H1 (cell line): ENCODE results near the gene NPM1. TPM values are rescaled to one million over a fixed set of nuclear protein-coding genes. Genes with fewer than 3 reads are reported as not detected.

Experiments
- CTCF ChIA-PET: fragments of 300-600 bp; sonication (Branson Sonifier 250); formaldehyde crosslinking; loops from one replicate; lab custom pipeline; 2021; ENCODE audit not compliant: partially characterized antibody; lab: Charles Lee
- POLR2A ChIA-PET: fragments of 300-600 bp; sonication (Branson Sonifier 250); formaldehyde crosslinking; loops from one replicate; lab custom pipeline; 2021; ENCODE audit warnings: inconsistent platforms; ENCODE audit not compliant: partially characterized antibody; lab: Charles Lee
- DNase-seq, 2 experiments: peaks; one replicate each; pipeline versions ENCODE4 v3.0.0 to v3.0.0-alpha.2; 2010 to 2022; ENCODE audit warnings: low spot score in 2 of 2, low read depth in 1 of 2, mixed read lengths in 1 of 2
- FAIRE-seq: peaks from 2 replicates; lab custom pipeline; 2011; peaks lifted over from hg19 to GRCh38; lab: Jason Lieb, UNC
- H2AFZ ChIP-seq: 2 replicates; pipeline ENCODE4 v1.8.1; 2012; ENCODE audit warnings: low read length, inconsistent platforms
- H2AK5ac ChIP-seq: 2 replicates; pipeline ENCODE4 v1.6.1; 2013; ENCODE audit warnings: low read depth, low read length
- H2BK120ac ChIP-seq: replicated peaks from 2 replicates; pipeline ENCODE3; 2013; ENCODE audit warnings: low read depth, low read length, inconsistent platforms
- H2BK12ac ChIP-seq: 2 replicates; pipeline ENCODE4 v1.6.1; 2013; ENCODE audit warnings: low read depth, low read length
- H2BK15ac ChIP-seq: 2 replicates; pipeline ENCODE4 v1.6.1; 2013; ENCODE audit warnings: low read length
- H2BK20ac ChIP-seq: 2 replicates; pipeline ENCODE4 v1.6.1; 2013; ENCODE audit warnings: low read length
- H2BK5ac ChIP-seq: 2 replicates; pipeline ENCODE4 v1.6.1; 2013; ENCODE audit warnings: low read depth, low read length
- H3K14ac ChIP-seq: 2 replicates; pipeline ENCODE4 v1.6.1; 2013; ENCODE audit warnings: inconsistent platforms; ENCODE audit not compliant: insufficient read length
- H3K18ac ChIP-seq: 2 replicates; pipeline ENCODE4 v1.6.1; 2013; ENCODE audit warnings: low read length; ENCODE audit errors: extremely low read depth
- H3K23ac ChIP-seq: 2 replicates; pipeline ENCODE4 v1.6.1; 2013; ENCODE audit warnings: inconsistent platforms; ENCODE audit not compliant: insufficient read length
- H3K23me2 ChIP-seq: 2 replicates; pipeline ENCODE4 v1.6.1; 2013; ENCODE audit warnings: low read depth, low read length
- H3K27ac ChIP-seq: 2 replicates; pipeline ENCODE4 v1.6.1; 2011; ENCODE audit warnings: low read depth, low read length, inconsistent platforms
- H3K27me3 ChIP-seq, 4 experiments: replicated peaks in 1 of 4; 1 replicate in 1 of 4; 2 replicates in 3 of 4; pipeline versions ENCODE4 v1.6.1 to v1.8.1; 2011 to 2013; ENCODE audit warnings: low read length in 3 of 4, mild to moderate bottlenecking in 3 of 4, inconsistent platforms in 2 of 4, mixed read lengths in 2 of 4, moderate library complexity in 1 of 4; ENCODE audit not compliant: control insufficient read depth in 3 of 4, insufficient read depth in 3 of 4; ENCODE audit errors: extremely low read depth in 1 of 4
- H3K36me3 ChIP-seq, 4 experiments: 2 replicates each; pipeline versions ENCODE4 v1.6.1 to v1.8.1; 2011 to 2013; ENCODE audit warnings: mild to moderate bottlenecking in 4 of 4, low read length in 3 of 4, moderate library complexity in 2 of 4, control low read depth in 1 of 4, inconsistent platforms in 1 of 4; ENCODE audit not compliant: insufficient read depth in 4 of 4, control insufficient read depth in 2 of 4
- H3K4ac ChIP-seq: replicated peaks from 2 replicates; pipeline ENCODE3; 2013; ENCODE audit warnings: low read length, low read depth, mixed read lengths, inconsistent platforms; ENCODE audit not compliant: insufficient read length
- H3K4me1 ChIP-seq, 4 experiments: replicated peaks in 1 of 4; 1 replicate in 1 of 4; 2 replicates in 3 of 4; pipeline versions ENCODE4 v1.6.1 to v1.8.1; 2011 to 2013; ENCODE audit warnings: low read length in 3 of 4, inconsistent platforms in 2 of 4, mixed read lengths in 1 of 4; ENCODE audit not compliant: insufficient read depth in 4 of 4, control insufficient read depth in 3 of 4
- H3K4me2 ChIP-seq, 2 experiments: 2 replicates each; pipeline versions ENCODE4 v1.6.1 to v1.8.1; 2011 to 2013; ENCODE audit warnings: low read depth in 2 of 2, low read length in 2 of 2, control low read depth in 1 of 2, inconsistent platforms in 1 of 2, mild to moderate bottlenecking in 1 of 2; ENCODE audit not compliant: insufficient read depth in 1 of 2
- H3K4me3 ChIP-seq, 4 experiments: fragments of 200-600, 300-600 bp in 1 of 4; sonication (generic), shearing (Covaris generic), sonication (Bioruptor Twin) in 1 of 4; 2 replicates each; pipeline versions ENCODE4 v1.5.1 to v1.8.1; 2011 to 2016; ENCODE audit warnings: low read length in 4 of 4, low read depth in 3 of 4, control low read depth in 2 of 4, inconsistent platforms in 2 of 4, mild to moderate bottlenecking in 2 of 4, mixed read lengths in 1 of 4, moderate library complexity in 1 of 4; ENCODE audit not compliant: insufficient read depth in 2 of 4; ENCODE audit errors: extremely low read depth in 1 of 4
- H3K56ac ChIP-seq: replicated peaks from 2 replicates; pipeline ENCODE3; 2013; ENCODE audit warnings: low read depth, mild to moderate bottlenecking, mixed read lengths, low read length, inconsistent platforms; ENCODE audit not compliant: insufficient read length
- H3K79me1 ChIP-seq: 2 replicates; pipeline ENCODE4 v1.6.1; 2013; ENCODE audit warnings: low read depth, low read length, control low read depth
- H3K79me2 ChIP-seq, 2 experiments: 2 replicates each; pipeline versions ENCODE4 v1.6.1 to v1.8.1; 2012 to 2013; ENCODE audit warnings: low read length in 2 of 2, mild to moderate bottlenecking in 2 of 2, inconsistent platforms in 1 of 2; ENCODE audit not compliant: insufficient read depth in 2 of 2, control insufficient read depth in 1 of 2
- H3K9ac ChIP-seq, 4 experiments: replicated peaks in 1 of 4; 1 replicate in 1 of 4; 2 replicates in 3 of 4; pipeline versions ENCODE4 v1.6.1 to v1.8.1; 2011 to 2013; ENCODE audit warnings: low read depth in 3 of 4, low read length in 3 of 4, control low read depth in 2 of 4, mild to moderate bottlenecking in 2 of 4, moderate library complexity in 2 of 4, inconsistent platforms in 1 of 4; ENCODE audit errors: extremely low read depth in 1 of 4
- H3K9me3 ChIP-seq, 2 experiments: 2 replicates each; pipeline versions ENCODE4 v1.6.1 to v1.8.1; 2012 to 2013; ENCODE audit warnings: mild to moderate bottlenecking in 2 of 2, moderate library complexity in 2 of 2, control low read depth in 1 of 2, inconsistent platforms in 1 of 2, low read depth in 1 of 2, low read length in 1 of 2, mixed read lengths in 1 of 2; ENCODE audit not compliant: insufficient read depth in 2 of 2
- H4K20me1 ChIP-seq, 2 experiments: replicated peaks in 1 of 2; 2 replicates each; pipeline versions ENCODE3 to v1.8.1; 2011 to 2013; ENCODE audit warnings: inconsistent platforms in 2 of 2, low read length in 2 of 2, mild to moderate bottlenecking in 1 of 2; ENCODE audit not compliant: insufficient read depth in 2 of 2, control insufficient read depth in 1 of 2
- H4K5ac ChIP-seq: 2 replicates; pipeline ENCODE4 v1.6.1; 2013; ENCODE audit warnings: low read length, low read depth, mixed read lengths, inconsistent platforms; ENCODE audit not compliant: insufficient read length
- H4K8ac ChIP-seq: 2 replicates; pipeline ENCODE4 v1.8.0; 2013; ENCODE audit warnings: mild to moderate bottlenecking, moderate library complexity, low read length, inconsistent platforms; ENCODE audit not compliant: insufficient read depth; ENCODE audit errors: extremely low read depth
- H4K91ac ChIP-seq: replicated peaks from 2 replicates; pipeline ENCODE3; 2013; ENCODE audit warnings: low read length, mixed read lengths, inconsistent platforms; ENCODE audit not compliant: insufficient read length
- CBX5 ChIP-seq: fragments of 300-800, 300-1000 bp; sonication (generic); IDR thresholded peaks from 2 replicates; pipeline ENCODE4 v1.7.1; 2016; ENCODE audit warnings: antibody characterized with exemption, low read length, low read depth
- JUND ChIP-seq: IDR thresholded peaks from 2 replicates; pipeline ENCODE4 v1.6.1; 2011; ENCODE audit warnings: mild to moderate bottlenecking, improper control_type of control experiment, low read length
- RAD21 ChIP-seq, 2 experiments: IDR thresholded peaks in 1 of 2; conservative IDR thresholded peaks in 1 of 2; 2 replicates each; pipeline ENCODE4 v1.6.1; 2011; ENCODE audit warnings: low read depth in 2 of 2, low read length in 2 of 2, improper control_type of control experiment in 1 of 2, inconsistent platforms in 1 of 2, mild to moderate bottlenecking in 1 of 2, moderate library complexity in 1 of 2
- RNF2 ChIP-seq: fragments of 200-900, 300-1000 bp; sonication (generic); IDR thresholded peaks from 2 replicates; pipeline ENCODE4 v1.7.1; 2016; ENCODE audit warnings: borderline replicate concordance, low read depth, mild to moderate bottlenecking, antibody characterized with exemption, low read length; ENCODE audit not compliant: poor library complexity, severe bottlenecking; ENCODE audit errors: missing control alignments
- ZNF274 ChIP-seq: IDR thresholded peaks from 2 replicates; pipeline ENCODE4 v1.7.0; 2012; ENCODE audit warnings: low read length, borderline replicate concordance; ENCODE audit errors: extremely low read depth
- WGBS, 2 experiments: shearing (Covaris generic) in 1 of 2; methylation state at CpG; one replicate each; pipeline versions ENCODE4 v1.1.6 to v1.1.7; 2013 to 2015; ENCODE audit warnings: low lambda C conversion rate in 2 of 2, mixed read lengths in 2 of 2, inconsistent platforms in 1 of 2, low coverage in 1 of 2, missing lambda C conversion rate in 1 of 2; ENCODE audit not compliant: insufficient replicate concordance in 2 of 2, insufficient coverage in 1 of 2, insufficient read length in 1 of 2; ENCODE audit errors: extremely low coverage in 1 of 2, missing lambda C conversion rate in 1 of 2; 5-methylcytosine and 5-hydroxymethylcytosine counted together
- polyA plus RNA-seq, 7 experiments: library from polyadenylated mRNA; depleted of rRNA in 3 of 7; stranded (reverse) in 5 of 7; unstranded in 2 of 7; fragments of >200 nt in 5 of 7; fragments of 200-250 nt in 2 of 7; gene quantifications; 1 replicate in 5 of 7; 2 replicates in 1 of 7; 4 replicates in 1 of 7; pipeline versions ENCODE4 v1.2.1 to v1.2.3, GENCODE V29; 2011 to 2013; ENCODE audit warnings: missing spikeins in 2 of 7, mixed read lengths in 2 of 7
- total RNA-seq: library from RNA; stranded (reverse); fragmentation: NEBNext Ultra II Directional; extraction: Animal tissue kit (Norgen Biotek cat#: 25700); gene quantifications from 2 replicates; pipeline ENCODE4 v1.2.1, GENCODE V29; 2021
- TF ChIP-seq, protein P1 (sequence below), 3 experiments: IDR thresholded peaks; 1 replicate in 2 of 3; 2 replicates in 1 of 3; pipeline versions ENCODE4 v1.5.1 to v1.6.1; 2011; ENCODE audit warnings: low read length in 3 of 3, mild to moderate bottlenecking in 3 of 3, inconsistent platforms in 2 of 3, low read depth in 1 of 3, moderate library complexity in 1 of 3; ENCODE audit not compliant: insufficient read depth in 1 of 3; ENCODE audit errors: control extremely low read depth in 1 of 3
- TF ChIP-seq, protein P2 (sequence below): IDR thresholded peaks from 2 replicates; pipeline ENCODE4 v1.6.1; 2012; ENCODE audit warnings: inconsistent platforms

Gene NPM1
- total and polyA plus RNA-seq, 2 of the 8 experiments (the other 6 are each of a cell fraction or from before 2014, with no cell fraction given): 2,182 to 4,042 TPM

DNA sequence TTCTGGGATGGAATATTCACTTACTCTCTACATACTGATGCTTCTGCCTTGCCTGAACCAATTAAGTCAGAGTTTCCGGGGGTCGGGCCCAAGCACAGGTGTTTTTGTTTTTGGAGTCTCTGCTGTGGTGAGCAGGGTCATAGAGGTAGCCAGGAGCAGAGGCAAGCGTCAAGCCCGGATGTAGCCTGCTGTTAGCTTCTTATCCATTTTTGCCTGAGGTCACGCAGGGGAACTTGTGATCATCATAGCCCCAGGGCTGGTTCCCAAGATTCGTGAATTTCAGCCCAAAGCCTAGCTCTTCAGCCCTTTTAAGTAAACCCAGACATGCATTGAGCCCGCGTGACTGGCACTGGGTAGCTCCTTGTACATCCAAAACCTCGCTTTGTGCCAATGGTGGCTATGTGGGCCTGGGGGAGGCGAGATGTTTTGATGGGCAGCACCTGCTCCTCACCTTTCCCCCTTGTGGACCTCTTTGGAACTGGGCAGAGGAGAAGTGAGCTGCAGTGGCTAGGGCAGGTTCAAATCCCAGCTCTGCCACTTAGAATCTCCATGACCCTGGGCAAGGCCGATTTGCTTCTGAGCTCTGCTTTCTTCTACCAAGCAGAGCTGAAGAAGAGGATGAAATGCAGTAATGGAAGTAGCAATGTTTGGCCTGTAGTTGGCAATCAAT lies 65.5 kb downstream of the NPM1 start:
- H3K9ac ChIP-seq: no peak overlapping the region
- no peak overlapping the region for H2BK120ac ChIP-seq
- H3K9me3 ChIP-seq: no peaks in the 10 kb centered on the region; a peak in 1 of 4 replicates
- peaks cover 2% of the 10 kb centered on the region; the same call in 1 of the 2 replicates for H3K23me2 ChIP-seq
- H3K4me3 ChIP-seq: no peak overlapping the region
- H3K4ac ChIP-seq: no peak overlapping the region
- peak; percentile 73 for FAIRE-seq
- no peaks in the 10 kb centered on the region for H3K79me1 ChIP-seq
- H2AFZ ChIP-seq: no peak overlapping the region
- H3K27ac ChIP-seq: no peak overlapping the region
- H3K27me3 ChIP-seq: peaks cover 0 to 8% (median 6%) of the 10 kb centered on the region in 4 experiments; a peak in 4 of 7 replicates
- H4K8ac ChIP-seq: no peak overlapping the region
- H2BK15ac ChIP-seq: 0 out of 2 replicates have a peak overlapping the region, but pooled peaks have one; percentile 88
- no peak for DNase-seq
- 0 out of 2 replicates have a peak overlapping the region, but pooled peaks have one; percentile 9 for H2BK12ac ChIP-seq
- no peak overlapping the region for H3K4me2 ChIP-seq
- H3K4me1 ChIP-seq: peaks cover 11 to 22% (median 18%) of the 10 kb centered on the region in 4 experiments
- H3K14ac ChIP-seq: no peak overlapping the region
- H3K56ac ChIP-seq: no peak overlapping the region
- no peak overlapping the region; the same call in 1 of the 2 replicates for H2AK5ac ChIP-seq
- H4K91ac ChIP-seq: no peak overlapping the region
- no peak overlapping the region for H3K23ac ChIP-seq
- 87% methylated on average over 11 of the region's 11 CpGs; no CpG with 5 or more reads in 1 of the 2 experiments for WGBS, 2 experiments
- H3K18ac ChIP-seq: no peak overlapping the region
- H4K20me1 ChIP-seq: no peaks in the 10 kb centered on the region
- no peaks in the 10 kb centered on the region for H3K36me3 ChIP-seq
- no peak overlapping the region for H4K5ac ChIP-seq
- ChIA-PET POLR2A (interaction anchor here (1.1 kb wide), 1 partner anchor 9 kb away, joined by 4 read pairs; no protein-coding TSS in a partner anchor), CTCF (interaction anchor here (0.6 to 2.9 kb wide), 21 partner anchors 9 to 589 kb away, joined by 3 to 17 read pairs (median 4); partner anchors contain the start of gene FGF18)
- H3K79me2 ChIP-seq: no peaks in the 10 kb centered on the region
- H2BK20ac ChIP-seq: no peak overlapping the region
- H2BK5ac ChIP-seq: no peak overlapping the region
- TF ChIP-seq CBX5: no peak
- TF ChIP-seq, protein P1, sequence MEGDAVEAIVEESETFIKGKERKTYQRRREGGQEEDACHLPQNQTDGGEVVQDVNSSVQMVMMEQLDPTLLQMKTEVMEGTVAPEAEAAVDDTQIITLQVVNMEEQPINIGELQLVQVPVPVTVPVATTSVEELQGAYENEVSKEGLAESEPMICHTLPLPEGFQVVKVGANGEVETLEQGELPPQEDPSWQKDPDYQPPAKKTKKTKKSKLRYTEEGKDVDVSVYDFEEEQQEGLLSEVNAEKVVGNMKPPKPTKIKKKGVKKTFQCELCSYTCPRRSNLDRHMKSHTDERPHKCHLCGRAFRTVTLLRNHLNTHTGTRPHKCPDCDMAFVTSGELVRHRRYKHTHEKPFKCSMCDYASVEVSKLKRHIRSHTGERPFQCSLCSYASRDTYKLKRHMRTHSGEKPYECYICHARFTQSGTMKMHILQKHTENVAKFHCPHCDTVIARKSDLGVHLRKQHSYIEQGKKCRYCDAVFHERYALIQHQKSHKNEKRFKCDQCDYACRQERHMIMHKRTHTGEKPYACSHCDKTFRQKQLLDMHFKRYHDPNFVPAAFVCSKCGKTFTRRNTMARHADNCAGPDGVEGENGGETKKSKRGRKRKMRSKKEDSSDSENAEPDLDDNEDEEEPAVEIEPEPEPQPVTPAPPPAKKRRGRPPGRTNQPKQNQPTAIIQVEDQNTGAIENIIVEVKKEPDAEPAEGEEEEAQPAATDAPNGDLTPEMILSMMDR (IDR thresholded peaks at IDR 0.05; ENCODE audit: control extremely low read depth in 1 of 3, insufficient read depth in 1 of 3, low read depth in 1 of 3, low read length in 3 of 3): peak in 1 of 3 experiments; percentile 54; a peak in 1 of 4 replicates
- TF ChIP-seq RNF2: no peak
- peak in 1 of 2 experiments; percentile 28; a peak in 1 of 4 replicates for TF ChIP-seq RAD21 (IDR thresholded peaks at IDR 0.05 in 1 of 2, conservative IDR thresholded peaks at IDR 0.05 in 1 of 2; ENCODE audit: low read depth in 2 of 2, low read length in 2 of 2)
- TF ChIP-seq JUND: no peak
- TF ChIP-seq, protein P2, sequence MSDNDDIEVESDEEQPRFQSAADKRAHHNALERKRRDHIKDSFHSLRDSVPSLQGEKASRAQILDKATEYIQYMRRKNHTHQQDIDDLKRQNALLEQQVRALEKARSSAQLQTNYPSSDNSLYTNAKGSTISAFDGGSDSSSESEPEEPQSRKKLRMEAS: no peak
- TF ChIP-seq ZNF274: no peak
